Stimulated activated naive B cell treated with anti-CD40 and anti-IgM and Interleukin-4, amounts not matched to agents 10 μg/mL and 1 μg/mL and 100 μg/mL, for 72 hours (primary cell): ENCODE data around the gene GDF11.
A peak's percentile ranks its signal among the peaks of the same experiment; 100 is the strongest.

ENCODE experiments used
- ATAC-seq, 2 donors: fragments of 150-1000 bp; cut with Tn5 transposase; replicated peaks; 2 replicates each; pipeline ENCODE4 v1.10.0; 2021; ENCODE audit warnings: moderate library complexity in 1 of 2
- DNase-seq: peaks from one replicate; pipeline ENCODE4 v3.0.0; 2021
- H3K27ac Mint-ChIP-seq: one replicate; pipeline ENCODE4 v1.8.0; 2022; ENCODE audit warnings: mild to moderate bottlenecking, mixed read lengths
- H3K27me3 Mint-ChIP-seq, 2 donors: one replicate each; pipeline ENCODE4 v1.8.0; 2022; ENCODE audit warnings: mixed read lengths in 2 of 2
- H3K36me3 Mint-ChIP-seq, 2 donors: one replicate each; pipeline ENCODE4 v1.8.0; 2022; ENCODE audit warnings: mixed read lengths in 2 of 2, mild to moderate bottlenecking in 1 of 2
- H3K4me1 Mint-ChIP-seq, 2 donors: one replicate each; pipeline ENCODE4 v1.8.0; 2022; ENCODE audit warnings: mixed read lengths in 2 of 2, mild to moderate bottlenecking in 1 of 2
- H3K4me3 Mint-ChIP-seq, 2 donors: one replicate each; pipeline ENCODE4 v1.8.0; 2022; ENCODE audit warnings: mild to moderate bottlenecking in 2 of 2, mixed read lengths in 2 of 2, moderate library complexity in 1 of 2
- H3K9me3 Mint-ChIP-seq, 2 donors: one replicate each; pipeline ENCODE4 v1.8.0; 2022; ENCODE audit warnings: mixed read lengths in 2 of 2, mild to moderate bottlenecking in 1 of 2

Gene GDF11

DNA sequence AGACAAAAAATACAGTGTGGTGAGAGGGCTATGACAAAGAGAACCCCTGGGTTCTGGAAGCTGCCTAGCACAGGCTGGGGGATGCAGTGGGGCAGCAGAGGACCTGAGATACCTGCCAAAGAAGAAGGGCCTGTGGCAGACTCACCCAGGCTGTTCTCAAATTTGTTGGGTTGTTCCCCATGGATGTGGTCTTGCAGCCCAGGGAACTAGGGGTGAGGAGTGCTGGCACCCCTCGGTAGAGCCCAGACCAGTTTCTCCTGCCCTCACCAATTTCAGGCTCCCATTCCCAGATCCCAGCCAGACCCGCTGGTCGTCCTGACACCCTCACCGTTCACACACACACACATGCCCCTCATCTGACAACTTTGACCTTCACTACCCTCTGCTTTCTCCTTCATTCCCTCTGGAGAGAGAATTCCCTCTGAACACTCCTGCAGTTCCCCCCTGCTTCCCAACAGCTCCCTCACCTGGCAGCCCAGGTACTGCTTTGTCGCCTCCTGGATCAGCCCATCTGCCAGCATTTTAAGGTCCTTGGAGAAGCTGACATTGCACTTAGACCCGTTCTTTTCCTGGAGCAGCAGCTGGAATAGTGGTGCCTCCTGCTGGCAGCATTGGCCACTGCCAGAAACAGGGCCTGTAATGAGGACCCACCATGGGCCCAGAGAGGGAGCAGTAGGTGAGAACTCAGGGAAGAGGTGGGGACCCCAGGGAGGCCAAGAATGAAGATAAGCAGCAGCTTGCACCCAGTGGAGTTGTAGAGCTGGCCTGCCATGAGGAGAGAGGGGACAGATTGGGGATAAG lies 5.9 kb upstream of the GDF11 start:
- ATAC-seq (peak; percentile 37 to 42), DNase-seq (peak; percentile 35)
- no peaks in the 10 kb centered on the region for H3K27me3 Mint-ChIP-seq
- no peaks in the 10 kb centered on the region for H3K9me3 Mint-ChIP-seq
- H3K4me3 Mint-ChIP-seq, result peak overlapping the region; percentile 59 to 84
- peaks cover 4 to 5% of the 10 kb centered on the region in 2 donors for H3K36me3 Mint-ChIP-seq
- peaks cover 22 to 41% of the 10 kb centered on the region in 2 donors for H3K4me1 Mint-ChIP-seq
- H3K27ac Mint-ChIP-seq, result peak overlapping the region; percentile 90

DNA sequence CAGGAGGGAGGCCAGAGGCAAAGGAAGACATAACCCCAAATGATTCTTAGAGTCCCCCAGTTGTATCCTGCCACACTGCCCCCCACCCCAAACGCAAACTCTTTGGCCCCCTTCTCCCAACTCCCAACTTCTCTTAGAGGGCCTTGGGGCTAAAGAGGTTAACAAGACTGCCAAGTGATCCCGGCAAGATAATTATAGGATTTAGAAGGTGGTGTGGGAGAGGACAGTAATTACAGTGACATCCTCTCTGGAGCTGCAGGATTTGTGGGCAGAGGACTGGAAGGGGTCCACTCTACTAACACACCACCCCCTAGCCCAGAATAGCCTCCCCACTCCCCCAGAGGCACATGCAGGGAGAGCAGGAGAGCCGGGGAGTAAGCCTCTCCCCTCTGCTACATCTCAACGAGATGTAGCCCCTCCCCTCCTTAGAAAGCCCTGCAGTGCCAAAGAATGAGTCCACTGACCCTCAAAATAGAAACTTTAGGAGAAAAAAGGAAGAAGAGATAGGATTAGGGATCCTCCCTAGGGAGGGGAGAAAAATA lies 5.3 kb upstream of the GDF11 start:
- DNase-seq (no peak), ATAC-seq (peak; percentile 35 to 36)
- peaks cover 24 to 43% of the 10 kb centered on the region in 2 donors for H3K4me1 Mint-ChIP-seq
- peak overlapping the region; percentile 84 to 87 for H3K4me3 Mint-ChIP-seq
- no peaks in the 10 kb centered on the region for H3K9me3 Mint-ChIP-seq
- peak overlapping the region; percentile 91 for H3K27ac Mint-ChIP-seq
- H3K36me3 Mint-ChIP-seq, result peaks cover under 1% of the 10 kb centered on the region in 2 donors
- peaks cover 0 to 3% of the 10 kb centered on the region in 2 donors for H3K27me3 Mint-ChIP-seq

DNA sequence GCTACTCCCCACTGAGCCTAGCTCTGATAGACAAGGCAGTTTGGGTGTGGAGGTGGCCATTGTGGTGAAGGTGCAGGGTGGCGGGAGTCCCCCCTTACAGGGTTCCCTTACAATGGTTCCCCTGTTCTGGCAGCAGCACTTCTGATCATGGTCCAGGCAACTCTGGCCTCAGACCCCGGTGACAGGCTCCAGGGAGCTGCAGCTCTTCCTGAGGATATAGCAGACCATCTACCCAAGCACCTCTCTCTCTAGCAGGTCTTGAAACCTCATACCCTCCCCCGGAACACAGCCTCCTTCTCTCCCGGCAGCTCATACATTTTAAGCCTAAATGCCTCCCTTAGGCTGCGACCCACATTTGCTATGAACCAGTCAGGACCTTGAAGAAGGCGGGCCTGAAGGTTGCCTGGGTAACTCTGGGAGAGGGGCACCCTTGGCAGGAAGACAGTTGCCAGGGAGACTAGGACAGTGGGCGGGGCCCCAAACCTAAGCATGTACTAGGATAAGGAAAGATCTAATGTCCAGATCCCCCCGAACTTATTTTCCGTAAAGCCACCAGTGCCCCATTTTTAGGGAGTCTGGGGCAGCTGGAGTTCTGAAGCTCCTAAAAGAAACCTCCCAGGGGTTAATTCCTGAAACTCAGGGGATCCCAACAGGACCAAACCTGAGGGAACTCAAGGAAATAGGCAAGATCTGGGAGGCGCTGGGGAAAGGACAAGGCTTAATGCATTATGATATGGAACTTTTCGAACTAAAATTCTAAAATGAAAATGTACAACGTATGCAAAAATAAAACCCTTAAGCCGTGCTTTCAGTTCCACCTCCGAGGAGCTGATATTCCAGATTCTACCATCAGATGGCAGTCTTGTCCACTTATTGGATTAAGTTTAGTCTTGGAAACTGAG lies 4.5 kb upstream of the GDF11 start:
- H3K4me3 Mint-ChIP-seq, result peak overlapping the region; percentile 84 to 87
- peaks cover 27 to 43% of the 10 kb centered on the region in 2 donors for H3K4me1 Mint-ChIP-seq
- DNase-seq (peak; percentile 72), ATAC-seq (peak; percentile 90 to 92)
- H3K36me3 Mint-ChIP-seq, result no peaks in the 10 kb centered on the region
- peaks cover 0 to 5% of the 10 kb centered on the region in 2 donors for H3K27me3 Mint-ChIP-seq
- peak overlapping the region; percentile 91 for H3K27ac Mint-ChIP-seq
- no peaks in the 10 kb centered on the region for H3K9me3 Mint-ChIP-seq

DNA sequence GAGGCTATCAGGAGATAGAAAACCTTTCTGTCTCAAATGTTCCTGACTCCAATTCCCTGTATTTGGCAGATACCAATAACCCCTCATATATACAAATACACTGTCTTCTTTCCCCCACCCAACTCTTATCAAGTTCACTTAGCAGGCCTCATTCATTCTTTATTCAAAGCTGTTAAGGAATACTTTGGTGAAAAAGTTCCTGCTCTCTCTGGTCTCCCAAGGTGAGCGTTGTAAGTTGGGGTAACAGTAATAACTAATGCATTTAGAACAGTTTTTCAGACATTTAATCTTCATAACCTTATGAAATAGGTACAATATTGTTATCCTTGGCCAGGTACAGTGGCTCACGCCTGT lies 3.9 kb upstream of the GDF11 start:
- DNase-seq (no peak), ATAC-seq (no peak)
- Mint-ChIP-seq H3K4me1 (peaks cover 32 to 49% of the 10 kb centered on the region in 2 donors), H3K27ac (peak overlapping the region; percentile 91), H3K9me3 (no peaks in the 10 kb centered on the region), H3K36me3 (no peaks in the 10 kb centered on the region), H3K27me3 (peaks cover 0 to 5% of the 10 kb centered on the region in 2 donors), H3K4me3 (peak overlapping the region; percentile 84 to 87)

DNA sequence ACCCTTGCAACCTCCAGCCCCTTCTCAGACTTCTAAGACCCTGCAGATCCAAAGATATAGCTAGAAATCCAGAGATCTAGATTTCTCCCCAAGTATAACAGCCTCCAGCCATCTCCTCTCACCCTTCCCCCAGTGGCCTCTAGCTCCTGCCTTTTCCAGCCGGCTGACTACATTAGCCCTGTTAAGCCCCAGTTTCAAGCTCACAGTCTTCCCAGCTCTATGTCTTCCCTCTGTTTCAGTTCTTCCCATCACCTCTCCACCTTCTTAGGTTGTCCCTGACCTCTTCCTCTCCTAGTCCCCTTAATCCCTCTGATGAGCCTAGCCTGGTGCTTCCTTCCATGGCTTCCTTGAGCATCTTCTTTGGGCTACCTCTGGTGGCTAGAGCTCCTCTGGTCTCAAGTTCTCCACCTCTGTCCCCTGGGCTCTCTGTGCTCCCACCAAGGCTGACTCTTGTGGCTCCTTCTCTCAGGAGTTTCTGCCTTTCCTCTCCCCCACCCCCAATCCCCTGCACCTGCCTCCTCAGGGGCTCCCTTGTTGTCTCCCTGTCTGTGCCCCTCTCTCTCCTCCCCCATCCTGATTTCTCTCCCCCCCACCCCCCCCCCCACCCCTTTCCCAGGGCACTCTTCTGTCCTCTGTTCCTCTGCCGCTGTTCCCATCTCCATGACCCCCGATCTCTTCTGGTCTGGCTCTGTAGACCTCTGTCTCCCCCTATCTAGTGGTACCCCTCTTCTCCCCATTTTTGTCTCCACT lies 816 bp upstream of the GDF11 start:
- Mint-ChIP-seq H3K9me3 (no peaks in the 10 kb centered on the region), H3K27me3 (peaks cover 0 to 5% of the 10 kb centered on the region in 2 donors), H3K36me3 (no peaks in the 10 kb centered on the region), H3K4me3 (peak overlapping the region; percentile 80 to 84), H3K27ac (peak overlapping the region; percentile 79), H3K4me1 (peaks cover 44 to 66% of the 10 kb centered on the region in 2 donors)
- no peak for ATAC-seq
- no peak for DNase-seq

DNA sequence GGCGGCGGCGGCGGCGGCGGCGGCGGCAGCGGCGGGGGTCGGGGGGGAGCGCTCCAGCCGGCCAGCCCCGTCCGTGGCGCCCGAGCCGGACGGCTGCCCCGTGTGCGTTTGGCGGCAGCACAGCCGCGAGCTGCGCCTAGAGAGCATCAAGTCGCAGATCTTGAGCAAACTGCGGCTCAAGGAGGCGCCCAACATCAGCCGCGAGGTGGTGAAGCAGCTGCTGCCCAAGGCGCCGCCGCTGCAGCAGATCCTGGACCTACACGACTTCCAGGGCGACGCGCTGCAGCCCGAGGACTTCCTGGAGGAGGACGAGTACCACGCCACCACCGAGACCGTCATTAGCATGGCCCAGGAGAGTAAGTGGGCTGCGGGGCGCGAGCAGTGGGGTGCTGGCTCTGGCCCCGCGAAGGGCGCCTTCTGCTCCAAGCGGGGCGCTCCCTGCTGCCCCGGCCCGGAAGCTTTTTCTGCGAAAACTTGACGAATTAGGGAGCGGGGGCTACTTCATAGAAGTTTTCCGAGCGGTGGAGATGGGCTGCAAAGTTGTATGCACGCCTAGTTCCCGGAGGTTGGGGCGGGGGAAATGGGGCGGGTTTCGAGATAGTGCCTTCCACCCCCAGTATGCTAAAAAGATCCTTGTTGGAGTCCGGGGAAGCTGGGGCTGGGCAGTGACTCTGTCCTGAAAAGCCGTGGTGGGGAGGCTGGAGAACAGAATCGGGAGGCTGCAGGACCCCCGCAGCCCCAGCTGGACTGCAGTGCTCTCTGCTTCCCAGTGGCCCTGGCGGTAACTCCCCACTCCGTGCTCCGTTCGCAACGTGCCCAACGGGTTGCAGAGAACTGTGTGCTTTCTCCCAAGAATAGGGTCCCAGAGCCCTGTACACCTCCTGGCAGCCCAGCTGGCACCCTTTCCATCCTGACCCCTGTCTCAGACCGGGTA lies 751 bp downstream of the GDF11 start:
- peak overlapping the region; percentile 32 for H3K27ac Mint-ChIP-seq
- no peaks in the 10 kb centered on the region for H3K9me3 Mint-ChIP-seq
- H3K36me3 Mint-ChIP-seq, result peaks cover 1 to 7% of the 10 kb centered on the region in 2 donors
- H3K4me3 Mint-ChIP-seq, result peak overlapping the region; percentile 89 to 90
- ATAC-seq (peak; percentile 58 to 61), DNase-seq (peak; percentile 39)
- H3K4me1 Mint-ChIP-seq, result peaks cover 34 to 52% of the 10 kb centered on the region in 2 donors
- peaks cover 0 to 5% of the 10 kb centered on the region in 2 donors for H3K27me3 Mint-ChIP-seq

DNA sequence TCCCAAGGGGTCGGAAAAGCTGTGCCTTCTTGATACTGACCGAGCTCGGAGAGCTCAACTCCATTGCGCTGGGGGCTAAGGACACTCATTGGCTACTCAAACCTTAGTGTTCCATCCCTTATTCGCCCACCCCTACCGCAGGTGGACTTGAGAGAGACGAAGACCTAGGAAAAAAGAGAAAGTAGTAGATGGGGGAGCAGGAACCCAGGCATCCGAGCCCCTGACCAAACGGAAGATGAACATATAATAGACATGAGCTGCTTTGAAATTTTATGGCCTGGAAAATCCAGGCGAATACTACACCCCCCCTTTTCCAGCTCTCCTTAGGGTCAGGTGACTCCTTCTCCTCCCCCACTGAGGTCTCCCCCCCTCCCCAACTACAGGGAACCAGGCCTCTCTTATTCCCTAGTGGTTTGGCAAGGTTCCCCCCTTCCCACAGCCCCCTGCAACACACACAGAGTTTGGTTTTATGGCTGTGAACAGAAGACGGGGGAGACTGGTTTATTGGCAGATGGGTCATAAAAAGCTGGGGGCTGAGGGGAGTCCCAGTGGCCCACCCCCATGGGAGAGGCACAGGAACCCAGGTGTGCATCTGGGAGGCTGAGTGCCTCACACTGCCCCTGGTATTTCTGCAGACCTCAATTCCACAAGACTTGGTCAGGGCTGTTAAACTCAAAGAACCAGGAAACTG lies 1.6 kb downstream of the GDF11 start:
- H3K27ac Mint-ChIP-seq, result no peak overlapping the region
- ATAC-seq, result no peak

DNA sequence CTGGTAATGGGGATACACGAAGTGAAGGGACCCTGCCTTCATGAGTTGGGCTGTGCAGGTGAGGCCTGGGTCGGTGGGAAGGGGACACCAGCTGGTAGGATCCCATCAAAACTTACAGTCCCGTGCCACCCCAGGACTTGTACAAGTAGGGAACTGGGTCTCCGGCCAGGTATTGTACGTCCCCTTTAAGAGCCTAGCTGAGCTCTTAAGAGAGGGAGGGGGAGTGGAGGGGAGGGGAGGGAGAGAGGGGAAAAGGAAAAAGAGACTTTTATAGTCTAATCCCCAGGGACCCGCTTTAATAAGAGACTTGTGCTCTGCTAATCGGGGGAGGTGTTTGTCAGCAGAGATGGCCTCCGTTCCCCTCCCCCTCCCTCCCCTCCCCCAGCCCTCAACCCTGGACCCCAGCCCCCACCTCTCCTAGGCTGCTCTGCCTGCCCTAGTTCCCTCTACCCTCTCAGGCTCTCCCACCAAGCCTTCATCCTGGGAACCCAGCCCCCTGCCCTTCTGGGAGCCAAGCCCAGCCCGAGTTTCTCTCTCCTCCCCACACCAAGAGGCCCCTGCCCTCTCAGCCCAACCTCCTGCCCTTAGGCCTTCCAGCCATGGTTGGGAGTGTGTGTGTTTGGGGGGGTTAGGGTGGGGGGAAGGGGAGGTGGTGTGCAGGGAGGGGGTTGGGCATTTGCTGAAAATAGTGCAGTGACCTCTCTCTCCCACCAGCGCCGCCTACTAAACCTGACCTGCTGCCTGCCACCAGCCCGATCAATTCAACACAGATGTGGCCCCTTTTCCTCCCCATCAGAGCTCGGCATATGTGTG lies 2.6 kb downstream of the GDF11 start:
- Mint-ChIP-seq H3K9me3 (no peaks in the 10 kb centered on the region), H3K27me3 (peaks cover 0 to 5% of the 10 kb centered on the region in 2 donors), H3K4me1 (peaks cover 34 to 53% of the 10 kb centered on the region in 2 donors), H3K27ac (peak overlapping the region; percentile 65), H3K4me3 (peak overlapping the region; percentile 66 to 90), H3K36me3 (peaks cover 5 to 19% of the 10 kb centered on the region in 2 donors)
- ATAC-seq, result peak; percentile 11 to 15
- DNase-seq, result no peak

More for the DNA sequence above, 1.6 kb downstream of the GDF11 start:
- Mint-ChIP-seq H3K36me3 (peaks cover 5 to 13% of the 10 kb centered on the region in 2 donors), H3K4me1 (peaks cover 32 to 53% of the 10 kb centered on the region in 2 donors), H3K4me3 (peak overlapping the region; percentile 89 to 90), H3K9me3 (no peaks in the 10 kb centered on the region), H3K27me3 (peaks cover 0 to 5% of the 10 kb centered on the region in 2 donors)
- no peak for DNase-seq

DNA sequence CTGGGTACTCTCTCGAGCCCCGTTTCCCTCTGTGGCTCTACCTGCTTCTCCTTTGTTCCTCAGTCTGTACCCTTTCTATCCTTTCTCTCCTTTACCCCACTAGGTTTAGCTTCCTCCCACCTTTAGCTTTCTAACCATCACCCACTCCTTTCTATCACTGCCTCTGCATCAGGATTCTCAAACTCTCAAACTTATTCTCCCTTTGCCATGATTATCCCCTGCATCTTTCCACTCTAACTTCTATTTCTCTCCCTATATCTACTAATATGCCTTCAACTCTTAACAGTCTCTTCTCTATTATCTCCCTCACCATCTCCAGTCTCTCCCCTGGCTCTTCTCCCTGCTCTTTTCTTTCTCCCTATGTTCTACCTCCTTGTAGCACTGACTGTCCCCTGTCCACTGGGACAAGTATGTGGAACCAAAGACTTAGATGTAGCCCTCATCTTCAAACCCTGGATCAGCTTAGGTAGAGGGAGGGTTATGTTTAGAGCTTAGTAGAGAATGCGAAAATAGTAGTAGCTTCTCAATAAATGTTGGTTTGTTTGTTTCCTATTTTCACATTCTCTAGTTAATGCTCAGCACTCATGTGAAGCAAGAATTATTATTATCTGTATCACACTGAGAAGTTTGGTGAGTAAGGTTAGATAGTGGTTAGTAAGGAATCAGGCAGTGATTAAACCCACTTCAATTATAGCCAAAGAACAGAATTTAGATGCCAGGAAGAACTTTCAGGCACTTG lies 3.4 kb downstream of the GDF11 start:
- Mint-ChIP-seq H3K4me3 (peak overlapping the region; percentile 50 to 62), H3K4me1 (peaks cover 34 to 53% of the 10 kb centered on the region in 2 donors), H3K27me3 (peaks cover 0 to 5% of the 10 kb centered on the region in 2 donors), H3K27ac (no peak overlapping the region), H3K9me3 (no peaks in the 10 kb centered on the region), H3K36me3 (peaks cover 6 to 24% of the 10 kb centered on the region in 2 donors)
- ATAC-seq, result no peak
- no peak for DNase-seq

DNA sequence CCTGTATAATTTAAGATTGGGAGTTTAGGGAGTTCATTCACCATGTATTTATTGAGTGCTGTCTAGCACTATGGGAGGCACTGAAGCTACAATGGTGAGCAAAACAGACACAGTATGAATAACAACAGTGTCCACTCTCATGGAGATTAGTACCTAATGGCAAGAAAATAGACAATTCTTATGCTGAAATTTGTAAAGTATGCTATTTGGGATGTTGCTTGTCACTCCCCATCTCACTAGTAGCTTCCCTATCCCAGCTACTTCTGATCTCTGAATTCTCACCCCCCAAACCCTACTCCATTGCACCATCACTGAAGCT lies 4.0 kb downstream of the GDF11 start:
- Mint-ChIP-seq H3K27me3 (peaks cover 0 to 5% of the 10 kb centered on the region in 2 donors), H3K9me3 (no peaks in the 10 kb centered on the region), H3K27ac (no peak overlapping the region), H3K36me3 (peaks cover 6 to 25% of the 10 kb centered on the region in 2 donors), H3K4me3 (no peak overlapping the region), H3K4me1 (peaks cover 34 to 50% of the 10 kb centered on the region in 2 donors)
- ATAC-seq (no peak), DNase-seq (no peak)

DNA sequence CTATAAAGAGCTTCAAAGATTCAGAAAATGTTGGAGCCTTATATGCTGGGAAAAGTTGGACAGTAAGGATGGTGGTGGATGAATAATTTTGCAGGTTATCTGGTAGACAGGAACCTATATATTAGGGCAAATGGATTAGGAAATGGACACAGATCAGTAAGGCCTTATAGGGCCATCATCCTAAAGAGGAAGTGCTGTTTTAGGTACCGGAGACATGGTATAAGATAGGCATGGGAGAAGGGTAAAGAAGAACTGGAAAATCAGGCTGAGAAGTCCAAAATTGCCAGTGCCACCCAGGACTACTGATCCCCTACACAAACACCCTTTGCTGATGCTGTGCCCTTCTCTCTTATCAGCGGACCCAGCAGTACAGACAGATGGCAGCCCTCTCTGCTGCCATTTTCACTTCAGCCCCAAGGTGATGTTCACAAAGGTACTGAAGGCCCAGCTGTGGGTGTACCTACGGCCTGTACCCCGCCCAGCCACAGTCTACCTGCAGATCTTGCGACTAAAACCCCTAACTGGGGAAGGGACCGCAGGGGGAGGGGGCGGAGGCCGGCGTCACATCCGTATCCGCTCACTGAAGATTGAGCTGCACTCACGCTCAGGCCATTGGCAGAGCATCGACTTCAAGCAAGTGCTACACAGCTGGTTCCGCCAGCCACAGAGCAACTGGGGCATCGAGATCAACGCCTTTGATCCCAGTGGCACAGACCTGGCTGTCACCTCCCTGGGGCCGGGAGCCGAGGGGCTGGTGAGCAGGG lies 5.5 kb downstream of the GDF11 start:
- H3K4me3 Mint-ChIP-seq, result no peak overlapping the region
- peaks cover 6 to 36% of the 10 kb centered on the region in 2 donors for H3K36me3 Mint-ChIP-seq
- no peaks in the 10 kb centered on the region for H3K27me3 Mint-ChIP-seq
- H3K9me3 Mint-ChIP-seq, result no peaks in the 10 kb centered on the region
- peaks cover 25 to 39% of the 10 kb centered on the region in 2 donors for H3K4me1 Mint-ChIP-seq
- DNase-seq (no peak), ATAC-seq (no peak)
- H3K27ac Mint-ChIP-seq, result no peak overlapping the region
